Hepatic stellate cell (primary cell): ENCODE data around the gene MOB2.
"Not testable (repeated sequence)": the region's sequence is repeated elsewhere in the genome, so short reads cannot be mapped to it uniquely, and the experiment has no call there.

Experiments used
- DNase-seq: peaks from one replicate; pipeline ENCODE4 v3.0.0; 2011; ENCODE audit warnings: low spot score

Gene MOB2

DNA sequence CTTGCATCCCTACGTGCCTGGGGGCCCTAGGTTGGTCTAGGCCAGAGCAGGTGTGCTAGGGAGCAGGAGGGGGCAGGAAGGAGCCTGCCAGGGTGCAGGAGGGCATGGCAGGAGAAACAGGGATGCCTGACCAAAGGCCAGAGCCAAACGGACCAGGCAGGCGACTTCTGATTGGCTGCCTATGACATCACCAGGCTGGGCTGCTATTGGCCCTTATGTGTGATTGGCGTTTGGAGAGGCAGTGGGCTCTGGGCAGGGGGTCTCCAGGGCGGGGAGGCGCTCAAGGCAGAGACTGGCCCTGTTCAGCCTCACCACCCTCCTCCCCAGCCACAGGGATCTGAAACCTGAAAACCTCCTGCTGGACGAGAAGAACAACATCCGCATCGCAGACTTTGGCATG lies 44.4 kb downstream of the MOB2 start:
- DNase-seq: peak; percentile 71

DNA sequence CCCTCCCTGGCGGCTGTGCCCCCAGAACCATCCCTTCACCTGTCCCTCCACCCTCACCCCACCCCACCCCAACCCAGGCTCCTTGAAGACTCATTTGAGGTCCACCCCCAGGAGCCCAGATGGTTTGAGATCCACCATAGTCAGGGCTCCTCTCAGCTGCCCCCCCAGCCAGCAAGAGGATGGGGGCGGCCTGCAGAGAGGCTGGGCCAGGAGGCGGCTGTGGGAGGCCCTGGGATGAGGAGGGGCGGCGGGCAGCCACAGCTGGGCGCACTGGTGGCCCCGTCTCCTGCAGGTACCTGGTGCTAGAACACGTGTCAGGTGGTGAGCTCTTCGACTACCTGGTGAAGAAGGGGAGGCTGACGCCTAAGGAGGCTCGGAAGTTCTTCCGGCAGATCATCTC lies 46.1 kb downstream of the MOB2 start:
- no peak for DNase-seq

DNA sequence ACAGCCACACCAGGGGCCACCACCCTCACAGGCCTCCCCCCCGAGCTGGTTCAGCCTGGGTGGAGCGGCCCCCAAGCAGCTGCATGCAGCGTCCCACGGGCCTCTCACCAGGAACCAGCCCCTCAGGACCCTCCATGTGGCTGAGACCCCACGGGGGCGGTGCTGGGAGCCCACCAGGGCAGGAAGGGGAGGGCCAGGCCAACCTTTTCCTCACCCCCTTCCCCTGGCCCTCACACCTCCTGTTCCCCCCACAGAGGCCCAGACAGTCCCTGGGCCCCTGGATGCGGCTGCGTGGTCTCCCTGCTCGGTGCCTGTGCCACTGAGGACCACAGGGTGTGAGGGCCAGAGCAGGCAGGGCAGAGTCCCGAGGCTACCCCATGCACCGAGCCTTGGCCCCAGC lies 46.5 kb downstream of the MOB2 start:
- no peak for DNase-seq

DNA sequence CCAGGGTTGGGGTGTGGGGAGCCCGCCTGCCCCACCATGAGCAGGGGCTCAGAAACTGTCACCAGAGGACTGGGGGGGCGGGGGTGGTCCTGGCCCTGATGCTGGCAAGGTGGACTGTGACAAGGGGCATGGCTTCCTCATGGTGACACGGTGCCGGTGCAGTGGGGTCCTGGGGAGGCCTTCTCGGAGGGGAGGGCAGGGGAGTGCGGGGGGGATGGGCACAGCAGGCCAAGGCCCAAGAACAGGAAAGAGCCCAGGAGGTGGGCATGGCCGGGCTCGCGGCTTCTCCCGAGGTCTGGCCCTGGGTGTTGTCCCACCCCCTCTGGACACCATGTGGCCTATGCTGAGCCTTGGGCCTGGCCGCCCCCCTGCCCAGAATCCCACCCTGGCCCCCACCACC lies 47.2 kb downstream of the MOB2 start:
- no peak for DNase-seq

DNA sequence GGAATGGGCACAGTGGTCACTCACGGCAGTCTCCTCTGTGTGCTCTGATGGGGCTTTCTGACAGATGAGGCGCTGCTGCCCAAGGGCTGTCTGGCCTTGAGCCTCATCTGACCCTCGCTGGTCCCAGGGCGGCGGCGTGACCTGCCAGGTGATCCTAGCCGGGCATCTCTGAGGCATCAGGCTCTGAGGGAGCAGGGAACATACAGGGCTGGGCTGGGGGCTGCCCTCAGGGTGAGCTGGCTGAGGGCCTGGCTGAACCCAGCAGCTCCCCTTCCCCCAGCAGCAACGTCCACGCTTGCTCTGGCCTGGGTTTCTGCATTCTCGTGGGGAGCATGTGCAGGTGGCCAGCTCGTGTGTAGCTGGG lies 47.6 kb downstream of the MOB2 start:
- DNase-seq: no peak

DNA sequence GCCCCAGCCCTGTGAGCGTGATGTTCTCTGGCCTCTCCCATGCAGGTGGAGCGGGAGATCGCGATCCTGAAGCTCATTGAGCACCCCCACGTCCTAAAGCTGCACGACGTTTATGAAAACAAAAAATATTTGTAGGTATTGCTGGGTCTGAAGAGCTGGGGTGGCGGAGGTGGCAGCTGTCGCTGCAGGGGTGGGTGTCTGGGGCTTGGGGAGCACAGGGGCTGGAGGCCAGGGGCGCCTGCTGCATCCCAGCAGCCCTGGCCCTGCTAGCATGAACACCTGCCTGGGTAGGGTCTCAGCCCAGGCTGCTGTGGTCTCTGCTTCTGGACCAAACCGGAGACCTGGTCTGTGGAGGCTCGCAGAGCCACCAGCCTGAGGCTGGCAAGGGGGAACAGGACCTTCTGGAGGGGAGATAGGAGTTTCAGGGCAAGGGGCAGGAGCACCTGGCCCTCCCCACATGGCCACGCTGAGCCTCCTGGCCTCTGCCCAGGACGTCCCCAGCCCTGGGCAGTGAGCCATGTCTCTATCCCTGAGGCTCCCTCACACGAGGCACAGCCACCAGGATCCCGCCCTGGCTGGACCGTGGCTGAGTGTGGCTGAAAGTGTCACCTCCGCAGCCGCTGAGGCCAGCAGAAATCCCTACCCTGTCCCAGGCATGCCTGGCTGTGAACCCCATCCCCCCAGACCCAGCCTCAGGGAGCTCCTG lies 48.2 kb downstream of the MOB2 start:
- no peak for DNase-seq

DNA sequence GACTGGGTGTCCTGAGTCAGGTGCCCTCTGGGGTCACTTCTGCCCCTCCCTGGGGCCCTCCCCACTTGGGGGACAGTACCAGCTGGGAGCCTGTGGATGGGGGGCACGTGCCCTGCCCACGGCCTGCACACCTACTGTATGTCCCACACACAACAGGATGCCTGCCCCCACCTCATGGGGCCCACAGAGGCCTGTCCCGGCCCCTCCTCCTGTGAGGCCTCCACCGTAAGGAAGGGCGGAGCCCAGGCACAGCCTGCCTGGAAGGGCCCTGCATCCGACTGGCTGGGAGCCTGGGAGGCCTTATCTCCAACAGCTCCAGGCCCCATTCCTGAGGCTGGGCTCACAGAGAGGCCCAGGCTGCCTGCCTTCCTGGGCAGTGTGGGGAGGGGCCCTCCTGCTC lies 49.1 kb downstream of the MOB2 start:
- DNase-seq: peak; percentile 54

DNA sequence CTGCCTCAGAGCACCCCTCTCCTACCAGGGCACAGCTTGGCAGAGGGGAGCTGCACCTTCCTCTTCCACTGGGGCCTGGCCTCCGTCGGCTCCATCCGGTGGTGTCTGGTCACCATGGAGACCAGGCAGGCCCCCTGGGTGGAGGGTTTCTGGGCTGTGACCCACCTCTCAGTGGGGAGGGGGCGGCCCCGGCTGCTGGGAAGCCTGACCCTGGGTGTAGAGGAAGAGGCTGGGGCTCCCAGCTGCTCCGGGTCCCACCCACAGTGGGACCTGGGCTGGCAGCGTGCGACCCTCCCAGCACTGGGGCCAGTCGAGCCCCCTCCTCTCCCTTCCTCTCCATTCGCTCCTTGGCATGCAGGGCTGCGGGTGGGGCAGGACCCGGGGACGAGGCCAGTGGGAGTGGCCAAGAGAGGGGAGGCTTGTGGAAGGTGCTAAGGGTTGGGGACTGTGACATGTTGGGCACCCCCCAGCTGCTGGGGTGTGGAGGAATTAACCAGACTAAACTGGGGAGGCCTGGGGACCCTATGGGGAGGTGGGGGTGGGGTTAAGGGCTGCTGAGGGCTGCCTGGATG lies 50.0 kb downstream of the MOB2 start:
- no peak for DNase-seq

DNA sequence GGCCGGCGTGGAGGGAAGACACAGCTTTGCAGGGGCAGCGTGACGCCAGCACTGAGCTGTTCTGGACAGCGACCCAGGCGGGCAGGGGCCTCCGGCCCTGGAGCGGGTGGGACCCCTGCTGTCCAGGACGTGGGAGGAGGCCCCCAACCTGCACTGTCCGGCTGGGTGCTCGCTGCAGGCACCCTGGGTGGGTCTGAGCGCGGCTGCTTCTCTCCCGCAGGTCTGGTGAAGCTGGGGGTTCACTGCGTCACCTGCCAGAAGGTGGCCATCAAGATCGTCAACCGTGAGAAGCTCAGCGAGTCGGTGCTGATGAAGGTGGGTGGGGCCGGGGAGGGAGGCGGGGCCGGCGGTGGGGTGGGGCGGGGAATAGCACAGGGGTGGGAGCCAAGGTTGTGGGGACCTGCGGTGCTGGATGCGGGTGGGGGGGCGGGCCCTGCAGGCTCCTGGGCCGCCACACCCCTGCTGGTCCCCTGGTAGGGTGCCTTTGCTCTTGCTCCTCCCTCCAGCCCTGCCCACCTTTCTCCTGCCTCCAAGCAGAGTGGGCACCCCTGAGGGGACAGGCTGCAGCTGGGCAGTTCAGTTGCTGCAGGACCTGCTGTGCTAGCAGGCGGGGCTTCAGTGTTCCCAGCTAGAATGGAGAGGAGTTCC lies 50.6 kb downstream of the MOB2 start:
- no peak for DNase-seq

DNA sequence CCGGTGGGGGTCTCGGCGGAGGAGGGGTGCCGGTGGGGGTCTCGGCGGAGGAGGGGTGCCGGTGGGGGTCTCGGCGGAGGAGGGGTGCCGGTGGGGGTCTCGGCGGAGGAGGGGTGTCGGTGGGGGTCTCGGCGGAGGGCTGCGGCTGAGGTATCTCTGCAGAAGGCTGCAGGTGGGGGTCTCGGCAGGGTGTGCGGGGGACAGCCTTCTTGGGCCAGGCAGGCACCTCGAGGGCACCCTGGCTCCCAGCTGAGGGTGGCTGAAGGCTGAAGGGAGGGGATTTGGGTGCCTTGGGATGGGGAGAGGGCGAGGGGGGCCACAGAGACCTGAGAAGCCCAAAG lies 51.1 kb downstream of the MOB2 start:
- DNase-seq: not testable (repeated sequence)

DNA sequence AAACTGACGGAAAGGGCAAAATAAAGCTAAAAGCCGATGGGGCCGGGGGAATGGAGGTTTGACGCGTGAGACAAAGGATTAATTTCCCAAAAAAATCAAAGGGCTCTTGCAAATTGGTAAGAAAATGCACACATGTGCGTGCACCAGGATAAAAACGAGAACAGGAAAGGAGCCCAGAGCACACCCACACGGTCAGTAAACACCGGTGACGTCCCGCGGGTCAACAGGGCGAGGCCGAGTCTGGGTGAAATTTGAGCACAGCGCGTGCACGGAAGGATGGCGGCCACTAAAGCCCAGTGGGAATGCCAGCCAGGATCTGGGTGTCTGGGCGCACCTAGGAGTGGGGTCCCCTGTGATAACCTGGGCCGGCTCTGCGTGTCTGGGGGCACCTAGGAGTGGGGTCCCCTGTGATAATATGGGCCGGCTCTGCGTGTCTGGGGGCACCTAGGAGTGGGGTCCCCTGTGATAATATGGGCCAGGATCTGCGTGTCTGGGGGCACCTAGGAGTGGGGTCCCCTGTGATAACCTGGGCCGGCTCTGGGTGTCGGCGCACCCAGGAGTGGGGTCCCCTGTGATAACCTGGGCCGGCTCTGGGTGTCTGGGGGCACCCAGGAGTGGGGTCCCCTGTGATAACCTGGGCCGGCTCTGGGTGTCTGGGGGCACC lies 52.5 kb downstream of the MOB2 start:
- DNase-seq: no peak

DNA sequence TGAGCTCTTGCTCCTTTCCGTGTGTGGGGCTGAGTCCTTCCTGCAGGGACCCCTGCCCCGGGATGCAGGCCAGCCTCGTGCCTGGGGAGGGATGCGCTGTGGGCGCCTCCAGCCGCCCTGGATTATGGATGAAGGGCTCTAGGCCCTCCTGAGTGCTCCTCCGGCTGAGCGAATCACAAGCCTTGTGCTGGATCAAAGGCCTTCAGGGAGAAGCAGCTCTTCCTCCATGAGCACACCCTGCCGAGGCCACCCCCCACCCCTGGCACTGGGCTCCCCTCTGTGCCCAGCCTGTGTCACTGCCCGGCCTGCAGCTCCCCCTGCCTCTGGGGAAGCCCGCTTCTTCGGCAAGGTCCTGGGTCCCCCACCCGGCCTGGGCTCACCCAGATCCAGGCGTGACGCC lies 53.0 kb downstream of the MOB2 start:
- DNase-seq: no peak

DNA sequence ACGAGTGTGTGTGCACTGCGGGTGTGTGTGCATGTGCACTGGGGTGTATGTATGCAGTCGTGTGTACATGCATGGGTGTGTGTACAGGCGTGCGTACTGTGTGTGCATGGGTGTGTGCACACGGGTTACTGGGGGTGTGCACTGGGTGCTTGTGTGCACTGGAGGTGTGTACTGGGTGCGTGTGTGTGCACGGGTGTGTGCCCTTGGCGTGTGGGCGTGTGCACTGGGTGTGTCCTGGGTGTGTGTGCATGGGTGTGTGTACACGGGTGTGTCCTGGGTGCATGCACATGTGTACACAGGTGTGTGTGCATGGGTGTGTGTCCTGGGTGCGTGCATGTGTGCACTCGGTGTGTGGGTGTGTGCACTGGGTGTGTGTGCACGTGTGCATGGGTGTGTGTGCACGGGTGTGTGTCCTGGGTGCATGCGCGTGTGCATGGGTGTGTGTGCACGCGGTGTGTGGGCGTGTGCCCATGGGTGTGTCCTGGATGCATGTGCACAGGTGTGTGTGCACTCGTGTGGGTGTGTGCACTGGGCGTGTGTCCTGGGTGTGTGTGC lies 57.7 kb downstream of the MOB2 start:
- no peak for DNase-seq

DNA sequence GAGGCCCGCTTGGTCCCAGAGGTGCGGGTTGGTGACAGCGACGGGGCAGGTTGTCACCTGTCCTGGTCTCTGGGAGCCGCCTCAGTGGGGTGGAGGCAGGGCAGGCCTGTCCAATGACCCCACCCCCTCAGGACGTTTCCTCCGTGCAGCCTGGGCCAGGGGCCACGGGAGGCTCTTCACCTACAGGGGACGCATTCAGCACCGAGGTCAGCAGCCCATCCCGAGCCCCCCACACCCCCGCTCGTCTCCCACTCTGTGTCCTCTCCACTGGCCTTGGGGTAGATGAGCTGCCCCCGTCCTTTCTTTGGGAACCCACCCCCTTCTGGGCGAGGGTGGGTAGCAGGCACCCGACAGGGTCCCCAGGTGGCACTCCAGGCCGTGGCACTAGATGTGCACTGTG lies 61.1 kb downstream of the MOB2 start:
- DNase-seq: no peak

DNA sequence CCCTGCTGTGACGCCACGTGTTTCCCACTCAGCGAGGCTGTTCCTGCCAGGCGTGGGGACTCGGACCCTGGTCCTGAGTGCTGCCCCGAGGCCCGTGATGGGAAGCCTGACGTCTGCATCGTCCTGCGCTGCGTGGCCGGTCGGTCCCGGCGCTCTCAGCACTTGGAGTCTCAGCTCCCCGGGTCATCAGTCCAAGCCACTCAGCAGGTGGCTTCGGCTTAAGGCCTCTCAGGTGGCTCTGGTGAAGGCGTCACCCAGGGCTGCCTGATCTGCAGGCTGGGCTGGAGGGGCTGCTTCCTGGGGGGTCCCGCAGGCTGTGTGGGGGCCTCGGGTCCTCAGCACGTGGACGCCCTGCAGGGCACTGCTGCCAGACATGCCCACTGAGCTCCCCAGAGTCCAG lies 61.6 kb downstream of the MOB2 start:
- DNase-seq: no peak

DNA sequence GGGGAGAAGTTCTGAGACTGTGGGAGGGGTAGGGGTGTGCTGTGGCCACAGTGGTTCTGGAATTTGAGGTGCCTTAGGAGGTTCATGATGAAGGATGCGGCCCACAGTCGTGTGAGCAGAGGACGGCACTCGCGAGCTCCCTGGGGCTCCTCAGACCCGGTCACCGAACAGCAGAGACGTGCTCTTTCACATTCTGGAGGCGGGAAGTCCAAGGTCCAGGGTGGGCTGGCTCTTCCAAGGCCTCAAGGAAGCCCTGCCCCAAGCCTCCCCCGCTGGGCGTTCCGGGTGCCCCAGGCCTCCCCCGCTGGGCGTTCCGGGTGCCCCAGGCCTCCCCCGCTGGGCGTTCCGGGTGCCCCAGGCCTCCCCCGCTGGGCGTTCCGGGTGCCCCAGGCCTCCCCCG lies 63.2 kb downstream of the MOB2 start:
- not testable (repeated sequence) for DNase-seq

DNA sequence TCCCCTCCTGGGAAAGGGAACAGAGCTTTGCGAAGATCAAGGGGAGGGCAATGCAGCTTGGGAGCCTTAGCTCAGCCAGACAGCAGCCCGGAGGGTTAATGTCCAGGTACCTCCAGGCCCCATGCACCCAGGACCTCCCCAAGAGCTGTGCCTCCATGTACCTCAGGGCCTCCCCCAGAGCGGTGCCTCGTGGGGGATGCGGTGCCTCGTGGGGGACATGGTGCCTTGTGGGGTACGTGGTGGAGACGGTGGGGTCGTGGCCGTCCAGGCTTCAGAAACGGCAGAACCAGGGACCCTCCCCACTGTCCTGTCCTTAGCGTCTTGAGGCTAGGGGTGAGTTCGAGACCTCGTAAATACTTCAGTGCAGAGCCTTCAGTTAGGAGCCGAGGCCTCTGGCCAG lies 63.6 kb downstream of the MOB2 start:
- DNase-seq: no peak

DNA sequence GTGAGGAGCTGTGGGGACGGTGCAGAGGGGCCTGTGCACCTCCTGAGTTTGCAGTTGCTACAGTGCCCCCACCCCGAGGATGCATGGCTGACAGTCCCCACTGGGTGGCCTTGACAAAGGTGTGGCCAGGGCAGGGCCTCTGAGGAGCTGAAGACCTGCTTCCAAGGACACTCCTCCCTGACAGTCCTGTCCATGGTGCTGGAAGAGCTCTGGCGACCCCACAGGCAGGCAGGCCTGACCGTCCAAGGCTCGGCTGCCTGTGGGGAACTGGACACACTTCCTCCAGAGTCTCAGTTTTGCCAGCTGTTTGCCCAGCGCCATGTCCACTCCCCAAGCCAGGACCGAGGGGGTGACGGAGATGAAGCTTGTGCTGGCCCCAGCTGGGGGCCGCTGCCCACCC lies 64.1 kb downstream of the MOB2 start:
- no peak for DNase-seq

DNA sequence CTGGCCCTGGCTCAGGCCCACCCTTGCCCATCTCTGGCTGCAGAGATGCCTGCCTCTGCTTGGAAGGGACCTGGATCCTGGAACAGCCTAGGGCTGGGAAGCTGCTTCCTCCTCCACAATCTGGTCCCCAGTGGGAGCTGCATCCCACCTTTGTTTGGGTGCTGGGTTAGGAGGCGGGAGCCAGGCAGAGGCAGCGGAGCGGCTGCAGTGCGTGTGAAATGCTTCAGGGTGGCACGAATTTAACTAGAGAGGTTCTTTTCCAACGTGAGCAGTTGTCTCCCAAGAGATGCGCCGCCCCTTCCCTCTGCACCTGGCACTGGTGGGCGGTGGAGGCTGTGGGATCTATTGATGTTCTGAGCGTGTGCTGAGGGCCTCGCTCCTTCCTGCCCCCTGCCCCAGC lies 65.3 kb downstream of the MOB2 start:
- DNase-seq: no peak

DNA sequence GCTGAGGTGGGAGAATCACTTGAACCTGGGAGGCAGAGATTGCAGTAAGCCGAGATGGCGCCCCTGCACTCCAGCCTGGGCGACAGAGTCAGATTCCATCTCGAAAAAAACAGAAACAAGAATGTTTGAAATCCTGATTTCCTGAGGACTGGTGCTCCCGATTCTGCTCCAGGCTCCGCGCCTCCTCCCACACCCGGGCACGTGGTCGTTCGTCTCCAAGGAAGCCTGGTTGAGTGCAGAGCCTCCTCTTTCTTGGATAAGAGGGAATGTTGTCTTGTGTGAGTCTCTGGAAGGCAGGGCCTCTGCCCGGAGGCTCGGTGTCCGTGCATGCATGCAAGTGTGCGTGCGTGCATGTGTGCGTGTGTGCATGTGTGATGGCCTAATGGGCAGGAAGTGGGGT lies 66.8 kb downstream of the MOB2 start:
- no peak for DNase-seq
